GM19395 (cell line): ENCODE data around the gene PDXP.
A peak's percentile ranks its signal among the peaks of the same experiment; 100 is the strongest.

Experiments
- ATAC-seq: cut with Tn5 transposase; IDR thresholded peaks from one replicate; pipeline ENCODE4 v1.9.1; 2021; ENCODE audit warnings: mild to moderate bottlenecking, moderate library complexity; ENCODE audit not compliant: unreplicated experiment

Gene PDXP

DNA sequence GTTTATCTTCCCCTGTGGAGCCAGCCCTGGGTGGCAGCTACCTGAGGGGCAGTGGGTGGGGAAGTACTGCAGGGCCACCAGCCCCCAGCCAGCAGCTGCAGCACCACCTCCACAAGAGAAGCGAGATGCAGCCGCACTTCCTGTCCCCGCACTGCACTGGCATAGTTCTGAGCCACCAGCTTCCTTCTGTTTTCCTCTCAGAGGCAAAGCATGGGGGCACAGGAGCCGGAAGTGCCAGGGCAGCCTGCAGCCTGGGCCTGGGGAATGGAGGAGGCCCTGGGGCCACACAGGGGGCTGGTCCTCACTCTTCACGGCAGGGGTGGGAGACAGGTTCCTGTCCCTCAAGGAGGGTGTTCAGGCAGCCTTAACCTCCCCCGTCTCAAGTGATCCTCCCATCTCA lies 31.0 kb upstream of the PDXP start:
- no peak for ATAC-seq

DNA sequence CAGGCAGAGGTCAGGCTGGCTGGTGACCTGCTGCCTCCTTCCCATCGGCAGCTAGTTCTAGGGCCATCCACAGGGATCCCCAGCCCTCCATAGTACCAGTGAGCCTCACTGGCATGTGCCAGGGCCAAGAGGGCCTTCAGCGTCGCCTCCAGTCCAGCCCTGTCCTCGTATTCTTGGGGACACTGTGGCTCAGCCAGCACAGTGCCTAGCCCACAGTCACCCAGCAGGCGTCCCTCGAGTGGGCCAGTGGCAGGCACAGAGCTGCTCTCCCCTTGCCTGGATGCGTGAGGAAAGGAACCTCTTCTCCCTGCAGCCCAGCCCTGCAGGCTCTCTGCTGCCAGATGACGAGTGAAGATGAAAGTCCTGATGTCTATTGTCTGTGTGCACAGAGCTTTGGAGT lies 29.7 kb upstream of the PDXP start:
- ATAC-seq = no peak

DNA sequence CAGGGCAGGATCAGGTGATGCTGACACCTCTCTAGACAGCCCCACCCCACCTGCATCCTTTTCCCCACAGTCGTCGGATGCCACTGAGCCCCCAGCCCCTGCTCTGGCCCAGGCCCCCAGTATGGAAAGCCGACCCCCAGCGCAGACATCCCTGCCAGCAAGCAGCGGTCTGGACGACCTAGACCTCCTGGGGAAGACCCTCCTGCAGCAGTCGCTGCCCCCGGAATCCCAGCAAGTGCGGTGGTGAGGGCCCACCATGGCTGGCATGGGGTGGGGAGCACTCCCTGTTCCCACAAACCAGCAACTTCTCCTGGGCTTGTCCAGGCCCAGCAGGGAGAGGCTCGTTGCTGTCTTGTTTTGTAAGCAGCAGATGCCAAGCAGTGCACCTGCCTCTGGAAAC lies 28.6 kb upstream of the PDXP start:
- no peak for ATAC-seq

DNA sequence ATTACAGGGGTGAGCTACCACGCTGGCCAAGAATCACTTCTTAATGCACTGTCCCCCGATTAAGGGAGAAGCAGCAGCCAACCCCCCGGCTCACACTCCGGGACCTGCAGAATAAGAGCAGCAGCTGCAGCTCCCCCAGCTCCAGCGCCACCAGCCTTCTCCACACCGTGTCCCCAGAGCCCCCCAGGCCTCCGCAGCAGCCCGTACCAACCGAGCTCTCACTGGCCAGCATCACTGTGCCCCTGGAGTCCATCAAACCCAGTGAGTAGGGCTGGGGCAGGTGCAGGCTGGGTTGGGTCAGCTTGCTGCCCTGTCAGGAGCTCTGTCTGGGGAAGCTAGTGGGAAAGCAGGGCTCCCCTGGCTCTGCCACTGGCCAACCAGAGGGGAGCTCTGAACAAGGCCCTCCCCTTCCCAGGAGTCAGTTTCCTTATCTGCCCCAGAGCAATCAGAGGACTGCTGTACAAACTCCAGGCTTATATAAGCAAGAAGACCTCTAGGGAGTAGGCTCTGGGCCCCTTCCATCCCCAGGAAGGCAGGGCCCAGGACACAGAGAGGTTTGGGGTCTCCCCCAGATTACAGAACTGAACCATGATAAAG lies 27.6 kb upstream of the PDXP start:
- ATAC-seq = no peak

DNA sequence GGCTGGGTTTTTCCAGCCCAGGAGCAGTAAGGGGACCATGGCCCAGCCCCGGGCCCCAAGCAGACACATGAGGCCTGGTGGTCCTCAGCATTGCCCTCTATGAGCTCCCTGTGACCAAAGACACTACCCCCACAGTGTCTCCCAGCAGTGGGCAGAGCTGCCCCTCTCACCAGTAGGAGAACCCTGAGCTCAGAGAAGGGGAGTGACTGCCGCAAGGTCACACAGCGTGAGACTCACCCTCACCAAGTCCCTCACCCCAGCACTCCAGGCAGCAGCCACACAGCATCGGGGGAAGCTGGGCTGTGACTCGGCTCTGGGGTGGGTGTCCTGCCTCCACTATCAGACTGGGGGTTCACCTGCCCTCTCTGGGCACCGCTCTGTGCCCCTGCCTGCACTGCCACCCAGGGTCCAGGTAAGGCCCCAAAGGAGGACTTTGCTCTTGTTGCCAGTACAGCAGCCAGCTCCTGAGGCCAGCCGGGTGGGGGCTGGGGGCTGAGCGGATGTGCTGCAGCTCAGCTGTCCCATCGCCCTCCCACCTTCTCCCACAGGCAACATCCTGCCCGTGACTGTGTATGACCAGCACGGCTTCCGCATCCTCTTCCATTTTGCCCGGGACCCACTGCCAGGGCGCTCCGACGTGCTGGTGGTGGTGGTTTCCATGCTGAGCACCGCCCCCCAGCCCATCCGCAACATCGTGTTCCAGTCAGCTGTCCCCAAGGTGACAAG lies 26.9 kb upstream of the PDXP start:
- no peak for ATAC-seq

DNA sequence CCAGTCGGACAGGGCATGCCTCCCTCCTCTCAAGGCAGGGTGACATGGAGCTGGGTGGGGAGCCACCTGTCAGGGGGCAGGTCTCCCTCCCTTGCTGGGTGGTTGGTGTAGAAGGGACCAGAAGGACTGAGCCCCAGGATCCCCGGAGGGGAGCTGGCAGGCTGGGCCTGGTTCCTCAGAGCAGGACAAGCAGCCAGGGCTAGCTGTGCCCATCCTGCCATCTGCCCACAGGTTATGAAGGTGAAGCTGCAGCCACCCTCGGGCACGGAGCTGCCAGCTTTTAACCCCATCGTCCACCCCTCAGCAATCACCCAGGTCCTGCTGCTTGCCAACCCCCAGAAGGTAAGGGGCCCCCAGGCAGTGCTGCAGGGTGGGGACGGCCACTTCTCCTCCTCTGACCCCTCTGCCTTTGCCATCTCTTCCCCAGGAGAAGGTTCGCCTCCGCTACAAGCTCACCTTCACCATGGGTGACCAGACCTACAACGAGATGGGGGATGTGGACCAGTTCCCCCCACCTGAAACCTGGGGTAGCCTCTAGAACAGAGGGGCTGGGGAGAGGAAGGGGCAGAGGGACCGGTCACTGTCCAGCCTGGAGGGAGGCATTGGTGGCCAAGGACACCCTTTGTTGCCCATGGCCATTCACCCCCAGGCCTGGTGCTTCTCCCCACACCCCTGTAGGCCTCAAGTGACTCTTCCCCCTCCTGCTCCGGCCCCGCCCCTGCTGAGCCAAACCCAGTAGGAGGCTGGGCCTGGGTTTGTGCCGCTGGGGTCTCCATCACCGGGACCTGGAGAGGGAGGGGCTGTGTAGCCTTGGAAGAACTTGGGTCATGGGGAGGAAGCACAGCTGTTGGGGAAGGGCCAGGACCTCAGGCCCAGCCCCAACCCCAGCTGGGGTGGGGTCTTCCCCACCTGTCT lies 26.1 kb upstream of the PDXP start:
- no peak for ATAC-seq

DNA sequence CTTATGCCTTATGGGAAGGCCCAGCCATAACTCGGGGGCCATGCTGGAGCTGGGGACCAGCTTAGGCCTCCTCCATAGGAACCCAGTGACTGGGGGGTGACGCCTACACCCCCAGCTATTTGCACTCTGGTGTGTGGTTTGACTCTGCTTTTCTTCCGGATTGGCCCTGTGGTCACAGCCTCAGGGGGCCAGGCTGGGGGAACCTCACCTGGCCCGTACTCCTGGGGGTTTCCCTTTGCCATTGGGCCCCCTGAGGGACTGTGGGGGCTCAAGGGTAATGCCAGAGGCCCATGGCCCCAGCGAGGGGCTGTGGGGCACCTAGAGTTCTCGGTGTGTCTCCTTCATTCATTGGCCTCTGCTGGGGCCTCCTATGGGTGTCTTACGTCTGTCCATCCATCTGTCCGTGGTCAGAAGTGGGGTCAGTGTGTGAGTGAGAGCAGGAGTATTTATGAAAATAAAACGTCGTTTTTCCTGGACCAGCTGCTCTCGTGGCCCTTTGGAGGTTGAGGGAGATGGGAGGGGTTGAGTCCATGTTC lies 25.4 kb upstream of the PDXP start:
- ATAC-seq = peak; percentile 64

DNA sequence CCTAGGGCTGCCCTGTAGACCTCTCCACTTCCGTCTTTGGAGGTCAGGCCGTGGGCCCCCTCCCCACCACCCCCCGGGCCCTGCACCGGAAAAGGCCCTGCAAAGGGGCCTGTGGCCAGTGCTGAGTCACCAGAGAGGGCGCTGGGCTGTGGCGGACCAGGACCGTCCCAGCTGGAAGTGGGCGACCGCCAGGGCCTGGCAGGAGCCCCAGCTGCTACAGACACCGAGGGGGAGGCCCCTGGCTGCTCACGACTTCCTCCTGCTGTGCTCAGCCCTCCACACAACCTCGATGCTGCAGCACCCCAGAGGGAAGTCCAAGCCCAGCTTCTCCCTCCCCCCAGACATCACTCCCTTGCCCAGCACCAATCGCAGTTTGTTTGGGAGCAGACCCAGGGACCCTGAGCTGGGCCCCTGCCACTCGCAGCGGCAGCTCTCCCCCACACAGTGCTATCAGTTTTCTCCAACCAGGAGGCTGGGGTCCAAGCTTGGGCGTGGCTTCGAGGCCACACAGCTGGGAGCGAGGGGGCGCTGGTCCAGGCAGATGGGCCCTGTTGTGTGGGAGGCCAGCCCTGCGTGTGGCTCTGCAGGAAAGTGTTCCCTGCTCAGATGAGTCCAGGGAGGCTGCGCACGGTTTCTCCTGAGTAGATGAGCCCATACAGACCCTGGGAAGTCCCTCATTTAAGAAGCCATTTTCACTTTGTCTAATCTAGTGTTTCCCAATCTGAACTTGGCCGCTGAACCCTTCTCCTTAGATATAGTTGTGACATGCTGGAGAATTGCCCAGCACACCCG lies 24.7 kb upstream of the PDXP start:
- ATAC-seq = peak; percentile 49

DNA sequence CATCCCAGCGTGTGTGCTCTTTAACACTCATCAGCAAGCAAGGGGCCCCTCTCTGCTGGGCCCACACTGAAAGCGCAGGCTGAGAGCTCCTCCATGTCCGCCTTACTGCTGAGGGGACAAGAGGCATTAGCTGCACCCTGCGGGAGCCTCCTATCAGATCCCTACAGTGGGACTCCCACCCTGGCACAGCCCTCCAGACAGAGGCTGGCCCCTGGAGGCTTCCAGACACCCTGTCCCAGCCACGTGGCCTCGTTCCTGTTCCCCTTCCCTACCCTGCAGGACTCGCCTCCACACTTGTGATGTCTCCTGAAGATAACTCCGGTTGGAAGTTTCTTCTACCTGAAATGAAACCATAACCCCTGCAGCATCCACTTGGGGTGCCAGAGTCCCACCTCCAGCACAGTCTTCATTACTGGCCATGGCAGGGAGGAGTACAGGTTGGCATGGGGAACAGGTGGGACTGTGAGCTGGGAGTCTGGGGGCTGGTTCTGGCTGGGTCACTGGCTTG lies 24.1 kb upstream of the PDXP start:
- ATAC-seq = no peak

DNA sequence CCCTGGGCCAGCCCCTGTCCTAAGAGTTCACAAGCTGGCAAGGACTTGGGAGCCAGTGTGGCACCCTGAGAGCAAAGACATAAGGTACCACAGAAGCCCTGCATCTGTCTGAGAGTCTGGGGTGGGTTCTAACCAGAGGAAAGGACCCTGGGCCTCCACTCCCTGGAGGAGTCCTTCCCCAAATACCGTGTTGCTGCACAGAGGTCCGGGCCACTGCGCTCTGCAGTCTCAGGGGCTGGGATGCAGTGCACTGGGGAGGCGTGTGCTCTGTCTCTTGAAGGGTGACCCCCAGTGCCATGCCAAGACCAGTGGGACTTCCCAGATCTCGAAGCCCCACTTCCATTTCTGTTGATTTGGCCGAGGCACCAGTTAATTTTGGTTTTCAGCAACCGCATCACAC lies 23.4 kb upstream of the PDXP start:
- ATAC-seq = no peak

DNA sequence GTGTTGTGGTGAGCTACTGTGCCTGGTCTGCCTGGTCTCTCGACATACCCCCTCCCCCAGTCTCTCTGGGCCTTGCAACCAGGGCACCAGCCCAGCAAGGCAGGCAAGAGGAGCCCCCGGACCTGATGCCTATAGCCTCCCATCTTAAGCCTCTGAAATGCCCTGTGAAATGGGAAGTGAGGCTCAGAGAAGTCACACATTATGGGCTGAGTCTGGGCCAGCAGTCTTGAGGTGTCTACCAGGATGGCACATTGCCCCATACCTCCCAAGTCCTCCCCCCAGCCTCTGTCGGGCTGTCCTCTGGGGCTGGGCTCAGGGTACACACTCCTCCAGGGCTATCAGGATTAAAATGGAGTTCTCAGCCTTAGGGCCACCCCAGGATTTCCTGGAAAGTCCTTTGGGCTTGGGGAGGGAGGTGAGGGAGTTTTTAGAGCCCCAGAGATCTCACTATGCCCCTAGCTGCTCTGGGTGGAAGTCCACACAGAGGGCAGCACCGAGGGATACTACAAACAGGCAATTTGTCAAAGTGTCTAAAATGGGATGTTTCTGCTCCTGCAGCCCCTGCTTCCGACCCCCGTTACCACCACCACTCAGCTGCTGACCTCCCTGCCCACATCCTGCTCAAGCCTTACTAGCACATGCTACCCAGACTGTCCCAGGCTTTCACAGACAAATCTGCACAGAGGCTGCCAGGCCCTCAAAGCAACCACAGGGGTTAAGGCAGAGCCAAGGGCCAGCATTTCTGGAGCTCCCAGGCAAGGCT lies 22.2 kb upstream of the PDXP start:
- no peak for ATAC-seq

DNA sequence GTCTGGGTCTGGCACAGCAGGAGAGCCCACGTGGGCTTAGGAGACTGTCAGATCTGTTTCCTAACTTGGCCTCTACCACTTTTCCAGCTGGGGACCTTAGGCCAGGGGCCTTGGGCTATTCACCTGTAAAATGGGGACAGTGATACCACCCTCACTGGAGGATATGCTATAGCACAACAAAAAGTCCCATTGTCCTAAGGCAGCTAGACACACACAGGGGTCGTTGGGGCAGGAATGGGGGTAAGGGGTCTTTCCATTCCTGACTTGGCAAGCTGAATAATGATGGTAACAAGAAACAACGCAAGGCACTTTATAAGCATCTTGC lies 21.6 kb upstream of the PDXP start:
- ATAC-seq = no peak

DNA sequence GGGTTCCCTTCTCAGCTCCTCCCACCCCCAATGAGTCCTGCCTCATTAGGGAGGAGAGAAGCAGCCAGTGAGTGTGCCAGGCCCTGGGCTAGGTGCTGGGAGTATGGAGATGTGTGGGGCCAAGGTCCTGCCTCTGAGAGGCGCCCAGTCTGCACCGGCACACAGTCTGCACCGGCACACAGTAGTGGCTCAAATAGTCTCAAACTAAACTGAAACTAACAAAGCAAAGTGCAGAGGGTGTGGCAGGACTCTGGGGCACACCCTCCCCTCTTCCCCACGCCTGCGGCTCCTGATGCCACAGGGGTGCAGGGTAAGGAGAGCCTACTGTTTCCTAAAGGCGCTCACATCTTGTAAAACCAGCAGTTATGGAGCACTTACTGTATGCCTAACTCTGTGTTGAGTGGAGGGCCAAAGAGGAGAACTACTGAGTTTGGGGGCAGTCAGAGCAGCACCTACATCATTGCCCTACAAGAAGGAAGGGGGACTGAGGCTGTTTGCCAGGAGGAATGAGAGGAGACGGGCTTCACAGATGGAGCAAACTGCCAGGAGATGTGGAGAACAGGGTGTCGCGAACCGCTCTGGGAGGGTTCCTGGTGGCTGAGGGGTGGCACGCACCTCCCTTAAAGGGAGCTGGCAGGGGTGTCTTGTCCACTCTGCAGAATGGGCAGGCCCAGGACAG lies 20.0 kb upstream of the PDXP start:
- no peak for ATAC-seq

DNA sequence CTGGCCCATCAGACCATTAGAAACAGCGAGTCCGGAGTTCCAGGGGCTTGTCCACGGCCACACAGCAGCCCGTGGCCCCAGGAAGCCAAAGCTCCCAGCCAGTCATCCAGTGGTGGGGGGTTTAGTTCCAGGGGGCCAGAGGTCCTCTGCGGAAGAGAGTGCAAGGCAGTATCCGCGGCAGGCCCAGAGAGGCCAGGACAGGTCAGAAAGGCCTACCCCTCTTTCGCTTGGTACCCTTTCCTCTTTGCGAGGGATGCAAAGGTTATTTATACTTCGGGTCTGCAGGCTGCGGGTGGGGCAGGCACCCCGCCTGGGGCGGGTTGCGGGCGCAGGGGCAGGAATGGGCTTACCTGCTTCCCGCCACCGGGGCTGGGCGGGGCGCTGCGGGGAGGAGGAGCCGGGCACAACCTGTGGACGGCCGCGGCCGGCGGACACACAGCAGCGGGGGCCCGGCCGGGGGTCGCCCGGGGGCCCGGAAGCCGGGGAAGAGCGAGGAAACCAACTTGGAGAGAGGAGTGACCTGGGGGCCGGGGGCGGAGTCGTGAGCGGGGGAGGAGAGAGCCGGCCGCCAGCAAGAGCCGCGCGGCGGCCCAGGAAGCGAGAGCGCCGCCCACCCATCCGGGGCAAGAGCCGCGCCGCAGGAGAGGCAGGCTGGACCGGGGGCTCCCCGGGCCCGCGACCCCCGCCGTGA lies 19.3 kb upstream of the PDXP start, which contains the start of gene SH3BP1:
TSS of gene SH3BP1 (plus strand) at position 600 of the 691 bp plus-strand sequence. CDS start 119 bp downstream, outside the sequence.
- ATAC-seq = no peak

DNA sequence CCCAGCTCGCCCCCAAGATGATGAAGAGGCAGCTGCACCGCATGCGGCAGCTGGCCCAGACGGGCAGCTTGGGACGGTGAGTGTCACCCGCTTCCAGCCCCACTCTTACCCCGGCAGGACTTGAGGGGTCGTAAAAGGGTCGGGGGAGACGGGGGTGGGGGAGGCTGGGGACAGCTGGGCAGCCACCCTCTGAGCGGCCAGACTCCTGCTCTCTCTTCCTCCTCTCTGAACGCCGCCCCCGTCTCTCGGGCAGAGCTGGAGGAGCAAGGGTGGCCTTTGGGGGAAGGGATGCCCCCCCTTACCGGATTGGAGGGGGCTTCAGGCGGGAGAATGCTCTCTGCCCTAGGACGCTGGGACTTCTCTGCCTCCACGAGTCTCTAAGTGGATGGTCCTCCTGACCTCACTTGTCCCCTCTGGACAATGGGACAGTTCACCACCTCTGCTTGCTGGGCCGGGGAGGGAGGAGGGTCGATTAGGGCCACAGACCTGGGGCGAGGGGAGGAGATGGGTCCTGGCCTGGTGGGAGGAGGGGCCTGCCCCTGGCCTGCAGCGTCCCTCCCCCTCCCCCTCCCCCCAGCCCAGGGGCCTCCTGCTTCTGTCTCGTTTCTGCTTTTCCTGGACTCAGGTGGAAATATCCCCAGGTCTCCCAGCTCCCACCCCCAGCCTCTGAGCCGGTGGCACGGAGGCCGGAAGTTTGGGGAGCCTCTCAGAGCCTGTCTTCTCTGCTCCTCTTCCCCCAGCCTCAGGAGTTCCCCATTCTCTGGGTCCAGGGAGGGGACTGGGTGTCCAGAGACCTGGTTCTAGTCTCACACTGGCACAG lies 18.5 kb upstream of the PDXP start:
- no peak for ATAC-seq

DNA sequence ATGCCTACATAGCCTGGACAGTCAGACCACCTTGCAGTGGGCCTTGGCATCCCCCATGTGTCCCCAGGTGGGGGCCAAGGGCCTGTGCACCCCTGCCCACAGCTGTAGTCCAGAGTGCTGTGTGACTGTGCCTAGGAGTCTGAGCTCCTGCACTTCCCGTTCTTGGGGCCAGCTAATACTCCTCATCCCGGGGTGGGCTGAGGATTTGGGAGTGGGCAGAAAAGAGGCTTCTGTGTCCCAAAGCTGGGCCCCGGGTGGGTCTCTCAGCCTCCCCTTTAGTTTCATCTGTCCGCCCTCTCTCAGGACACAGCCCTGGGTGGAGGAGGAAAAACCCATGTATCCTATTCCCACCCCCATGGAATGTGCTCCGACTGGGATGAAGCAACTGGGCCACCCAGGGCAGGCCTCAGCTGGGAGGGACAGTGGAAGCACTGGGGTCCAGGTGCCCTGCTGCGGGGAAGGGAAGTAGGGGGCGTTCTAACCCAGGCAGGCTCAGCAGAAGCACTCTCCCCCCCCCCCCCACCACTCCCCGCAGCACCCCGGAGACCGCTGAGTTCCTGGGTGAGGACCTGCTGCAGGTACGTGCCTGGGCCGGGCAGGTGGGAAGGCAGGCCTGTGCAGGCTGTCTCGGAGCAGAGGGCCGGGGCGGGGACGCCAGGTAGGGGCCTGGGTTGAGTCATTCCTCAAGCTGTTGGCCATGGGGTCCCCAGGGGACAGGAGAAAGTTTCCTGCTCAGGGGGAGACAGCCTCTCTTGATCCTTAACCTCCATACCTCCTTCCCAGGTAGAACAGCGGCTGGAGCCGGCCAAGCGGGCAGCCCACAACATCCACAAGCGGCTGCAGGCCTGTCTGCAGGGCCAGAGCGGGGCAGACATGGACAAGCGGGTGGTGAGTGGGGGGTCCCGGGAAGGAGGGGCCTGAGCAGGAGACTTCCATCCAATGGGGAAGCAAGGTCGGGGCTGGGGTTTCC lies 17.6 kb upstream of the PDXP start:
- no peak for ATAC-seq

DNA sequence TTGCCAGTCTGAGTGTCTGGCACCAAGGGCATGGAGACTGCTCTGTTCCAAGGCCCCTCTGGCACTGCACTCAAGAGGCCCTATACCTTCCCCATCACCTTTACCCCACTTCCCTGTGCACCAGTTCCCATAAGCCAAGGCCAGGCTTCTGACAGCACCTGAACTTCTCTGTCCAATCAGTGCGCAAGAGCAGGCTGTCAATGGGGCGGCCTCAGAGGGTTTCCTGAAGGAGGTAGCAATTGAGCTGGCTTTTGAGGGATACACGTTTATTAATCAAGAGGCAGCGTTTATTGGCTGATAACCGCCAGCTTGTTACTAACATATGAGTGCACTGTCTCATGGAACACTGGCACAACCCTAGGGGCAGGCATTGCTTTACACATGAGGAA lies 17.0 kb upstream of the PDXP start:
- no peak for ATAC-seq
